Measurements from ENCODE around the gene KIAA0930.

GRCh38 chr22:45259754-45260394 lies 19.2 kb upstream of the KIAA0930 start:
- TF ChIP-seq CTCF (IDR thresholded peaks at IDR 0.05), result no peak
- TF ChIP-seq ZFX (IDR thresholded peaks at IDR 0.05; ENCODE audit: borderline replicate concordance), result no peak
